SHP77 (cell line): Measurements from ENCODE around the gene SFXN4.
"Not testable (repeated sequence)": the region's sequence is repeated elsewhere in the genome, so short reads cannot be mapped to it uniquely, and the experiment has no call there.

ENCODE experiments used
- DNase-seq, 2 experiments: peaks; one replicate each; lab custom pipeline; 2025; lab: John Stamatoyannopoulos, UW

The SFXN4 gene

GRCh38 chr10:119190353-119190752, 24.8 kb upstream of the SFXN4 start:
- DNase-seq = no peak

DNA sequence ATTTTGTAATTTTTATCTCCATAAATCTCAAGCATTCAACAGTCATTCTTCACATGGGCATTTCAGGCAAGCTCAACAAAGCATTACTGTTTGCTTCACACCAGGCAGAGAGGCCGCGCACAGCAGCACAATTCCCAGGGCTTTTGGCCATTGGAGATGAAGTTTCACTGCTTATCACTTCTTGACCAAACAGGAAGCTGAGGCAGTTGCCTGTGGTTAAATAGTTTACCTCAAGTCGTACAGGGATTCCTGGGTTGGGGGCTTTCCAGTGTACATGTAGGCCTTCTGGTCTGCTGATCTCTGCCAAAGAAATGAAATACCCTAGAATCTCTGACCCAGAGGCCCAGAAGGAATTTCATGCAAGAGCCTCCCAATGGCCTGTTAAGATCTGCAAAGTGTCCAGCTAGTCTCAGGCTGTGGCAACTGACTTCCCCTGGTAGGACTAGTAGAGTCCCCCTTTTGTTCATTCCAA, 24.3 kb upstream of the SFXN4 start:
- no peak for DNase-seq

- no peak for DNase-seq
Measured at GRCh38 chr10:119183664-119184412, 18.3 kb upstream of the SFXN4 start.

- DNase-seq = not testable (repeated sequence)
Measured at GRCh38 chr10:119180850-119181400, 15.4 kb upstream of the SFXN4 start.

DNA sequence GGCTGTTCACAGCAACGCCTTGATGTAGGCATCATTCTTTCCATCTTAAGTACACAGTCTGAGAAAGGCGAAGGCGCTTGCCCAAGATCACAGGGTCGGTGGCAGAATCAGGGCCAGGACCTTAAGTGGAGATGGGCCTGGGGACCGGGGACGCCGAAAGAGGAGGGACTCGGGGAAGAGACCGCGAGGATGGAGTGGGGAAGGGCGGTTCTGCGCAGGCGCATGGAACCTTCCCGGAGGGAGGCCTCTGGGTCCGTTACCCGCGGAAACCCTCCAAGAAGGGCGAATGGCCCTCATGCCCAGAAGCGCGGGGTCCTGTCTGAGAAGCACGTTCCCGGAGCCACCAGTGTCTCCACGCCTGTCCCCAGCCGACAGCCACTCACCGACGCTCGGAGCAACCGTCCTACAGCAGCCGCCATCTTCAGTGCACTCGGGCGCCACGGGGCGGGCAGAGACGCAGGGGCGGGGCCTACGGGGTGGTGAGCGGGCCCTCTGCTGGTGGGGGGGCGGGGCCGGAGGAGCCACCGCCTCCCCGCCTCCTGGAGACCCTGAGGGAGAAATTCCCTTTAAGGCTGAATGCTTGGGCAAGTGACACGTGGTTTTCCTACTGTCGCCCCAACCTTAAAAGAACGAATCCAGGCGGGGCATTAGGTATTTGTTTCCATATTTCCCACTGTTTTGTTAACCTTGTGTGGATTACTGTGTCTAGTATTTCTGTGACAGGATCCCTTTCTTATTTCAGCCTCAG, 13.0 kb upstream of the SFXN4 start, which contains the start of gene PRDX3:
TSS of gene PRDX3 (minus strand) at position 441 of the 748 bp plus-strand sequence. CDS start at position 419, 22 bp downstream.
- DNase-seq = peak; percentile 79 to 92

- DNase-seq = no peak
Measured at GRCh38 chr10:119177708-119178371, 12.3 kb upstream of the SFXN4 start.

DNA sequence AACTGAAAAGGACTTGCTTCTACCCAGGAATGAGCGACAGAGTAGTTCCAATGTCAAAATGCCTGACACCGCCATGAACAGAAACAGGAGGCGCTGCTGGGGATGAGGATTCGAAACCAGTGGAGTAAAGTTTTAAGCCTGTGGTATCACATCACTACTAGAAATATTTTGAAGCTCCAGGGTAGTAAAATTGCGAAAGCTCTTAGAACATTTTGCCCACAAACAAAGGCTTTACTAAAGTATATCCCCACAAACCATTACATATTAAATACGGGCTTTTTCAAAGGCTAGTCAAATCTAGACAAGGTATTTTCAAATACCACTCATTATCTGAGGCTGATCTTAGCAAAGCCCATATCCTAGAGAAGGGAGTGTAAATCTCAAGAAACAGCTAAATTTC, 10.7 kb upstream of the SFXN4 start:
- no peak for DNase-seq

- no peak for DNase-seq
Measured at GRCh38 chr10:119174109-119174508, 8.6 kb upstream of the SFXN4 start.

- no peak for DNase-seq
Measured at GRCh38 chr10:119167041-119167440, 1.5 kb upstream of the SFXN4 start.

DNA sequence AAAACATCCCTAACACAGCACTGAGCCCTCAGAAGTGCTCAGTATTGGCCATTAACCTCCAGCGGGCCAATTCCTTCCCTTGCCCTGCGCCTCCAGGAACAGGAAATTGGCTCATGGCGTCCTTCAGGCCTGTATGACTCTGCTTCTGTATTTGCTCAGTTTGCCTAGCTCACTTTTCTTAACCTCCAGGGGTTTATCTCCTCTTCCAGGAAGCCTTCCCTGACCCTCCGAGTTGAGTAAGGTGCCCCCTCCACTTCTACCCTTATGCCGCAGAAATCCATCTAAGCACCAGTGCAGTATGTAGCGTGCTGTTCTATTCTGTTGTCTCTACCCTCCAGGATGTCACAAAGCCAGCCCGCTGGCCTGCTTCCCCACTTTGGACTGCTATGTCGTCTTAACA, 1.1 kb upstream of the SFXN4 start:
- DNase-seq = no peak

DNA sequence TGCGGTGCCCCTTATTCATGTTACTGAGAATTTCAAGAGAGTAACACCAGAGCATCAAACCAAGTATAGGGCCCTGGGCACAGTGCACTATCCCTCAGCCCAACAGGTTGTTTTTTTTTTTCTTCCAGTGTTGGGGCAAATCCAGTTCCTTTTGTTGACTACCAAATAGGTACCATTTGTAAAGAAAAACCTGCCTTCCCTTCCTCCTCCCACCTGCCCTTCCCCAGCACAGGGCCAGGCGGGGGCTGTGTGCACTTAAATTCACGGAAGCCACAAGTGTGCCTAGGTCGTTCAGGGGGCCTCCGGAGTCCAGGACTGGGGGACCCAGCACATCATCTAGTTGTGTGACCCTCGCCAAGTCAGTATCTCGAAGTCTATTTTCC, 595 bp upstream of the SFXN4 start:
- DNase-seq = no peak

- DNase-seq = no peak
Measured at GRCh38 chr10:119162452-119163092, 2.9 kb downstream of the SFXN4 start.

- DNase-seq = no peak
Measured at GRCh38 chr10:119161680-119162451, 3.6 kb downstream of the SFXN4 start.

DNA sequence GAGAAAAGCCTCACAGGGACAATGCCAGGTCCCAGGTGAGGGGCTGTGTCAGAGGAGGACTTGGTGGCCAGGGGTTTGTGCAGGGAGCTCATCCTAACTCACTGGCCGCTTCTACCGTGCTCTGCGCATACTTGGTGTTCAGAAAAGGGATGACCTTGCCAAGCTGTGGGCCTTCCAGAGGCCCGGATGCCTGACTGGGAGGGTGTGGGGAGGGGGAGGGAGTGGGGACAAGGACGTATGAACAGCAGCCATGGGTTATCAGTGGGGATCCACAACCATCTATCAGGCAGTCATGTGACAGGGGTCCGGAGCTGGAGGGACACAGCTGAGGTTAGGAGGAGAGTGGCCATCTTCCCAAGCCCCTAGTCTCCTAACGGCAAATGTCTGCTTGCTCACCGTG, 6.2 kb downstream of the SFXN4 start:
- DNase-seq = no peak

- no peak for DNase-seq
Measured at GRCh38 chr10:119153661-119154060, 11.9 kb downstream of the SFXN4 start.

- no peak for DNase-seq
Measured at GRCh38 chr10:119153041-119153440, 12.5 kb downstream of the SFXN4 start.

- not testable (repeated sequence) for DNase-seq
Measured at GRCh38 chr10:119151601-119152000, 13.9 kb downstream of the SFXN4 start.

DNA sequence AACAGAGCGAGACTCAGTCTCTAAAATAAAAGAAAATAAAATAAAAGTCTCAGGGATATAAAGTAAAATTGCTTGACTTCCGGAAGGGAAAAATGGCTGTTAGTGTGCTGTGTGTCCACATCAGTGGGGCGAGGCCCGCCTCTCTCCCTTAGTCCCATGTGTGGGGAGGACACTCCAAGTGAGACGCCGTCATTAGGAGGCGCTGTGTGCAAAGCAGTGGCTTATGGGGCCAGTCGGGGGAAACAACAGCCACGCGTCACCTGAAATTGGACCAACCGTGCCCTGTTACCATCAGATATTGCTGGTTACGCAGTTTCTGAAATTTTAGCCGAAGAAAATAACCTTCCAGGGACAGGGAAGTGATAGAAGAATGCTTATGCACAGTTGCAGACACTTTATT, 15.8 kb downstream of the SFXN4 start:
- no peak for DNase-seq

- DNase-seq = no peak
Measured at GRCh38 chr10:119149157-119149556, 16.4 kb downstream of the SFXN4 start.

GRCh38 chr10:119143657-119144056, 21.9 kb downstream of the SFXN4 start:
- no peak for DNase-seq

DNA sequence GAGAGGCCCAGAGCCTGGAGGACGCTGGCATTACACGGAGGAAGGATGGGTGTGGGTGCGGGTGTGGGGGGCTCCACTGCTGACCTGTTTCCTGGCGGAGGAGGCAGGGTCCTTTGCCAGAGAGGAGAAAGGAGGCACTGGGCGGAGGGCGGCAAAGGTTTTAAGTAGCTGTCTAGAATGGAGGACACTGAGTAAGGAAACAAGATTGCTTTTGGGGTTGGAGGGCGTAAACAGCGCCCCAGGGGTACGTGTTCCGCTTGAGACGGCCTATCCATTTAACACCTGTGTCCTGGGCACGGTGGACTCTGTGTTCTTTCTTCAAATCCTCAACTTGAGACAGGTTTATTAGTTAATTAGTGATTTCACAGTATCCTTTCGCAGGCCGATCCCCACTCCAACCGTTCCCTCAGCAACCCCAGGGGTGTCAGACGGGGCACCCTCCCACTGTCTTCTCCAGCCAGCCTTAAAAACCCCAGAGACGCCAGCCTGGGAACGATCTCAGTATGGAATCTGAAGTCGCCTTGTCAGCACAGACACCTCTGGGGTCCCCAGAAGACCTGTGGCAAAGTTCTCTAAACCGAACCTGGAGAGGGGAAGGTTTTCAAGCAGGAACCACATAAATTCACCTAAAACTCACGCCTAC, 24.8 kb downstream of the SFXN4 start:
- no peak for DNase-seq
